ENCODE data around the gene WNT5A. TPM values are rescaled to one million over a fixed set of nuclear protein-coding genes. Genes with fewer than 3 reads are reported as not detected.

WNT5A gene
- total RNA-seq, 4 donors from 2014 or later: 8.7 to 16.1 (median 10.8) TPM

DNA sequence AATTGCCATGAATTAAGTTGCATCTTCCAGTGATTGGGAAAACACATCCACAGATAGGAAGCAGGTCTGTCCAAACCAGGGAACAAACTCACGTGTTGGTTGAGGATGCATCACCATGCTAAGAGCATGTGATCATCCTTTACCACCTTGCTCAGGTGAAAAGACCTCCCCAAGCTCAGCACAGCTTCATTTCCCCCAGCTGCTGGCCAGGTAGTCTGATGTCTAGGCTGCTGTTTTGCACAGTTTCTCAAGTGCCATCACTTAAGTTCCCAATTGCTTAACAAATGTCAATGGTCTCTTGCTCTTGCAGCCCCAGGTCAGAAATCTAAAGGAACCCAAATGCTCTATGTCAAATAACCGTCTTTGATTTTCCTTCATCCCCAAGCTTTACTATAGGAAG, 34.2 kb downstream of the WNT5A start:
- no peak overlapping the region for H3K4me3 ChIP-seq (ENCODE audit: low read depth, poor library complexity, severe bottlenecking)
- WGBS, 2 donors: 71 to 81% methylated on average over 2 of the region's 2 CpGs
- intact Hi-C loops (cut with DNase I; ENCODE audit: low total_unique reads): no loop called here
- no peak for DNase-seq (ENCODE audit: low spot score in 2 of 2)
- TF ChIP-seq, protein P1, sequence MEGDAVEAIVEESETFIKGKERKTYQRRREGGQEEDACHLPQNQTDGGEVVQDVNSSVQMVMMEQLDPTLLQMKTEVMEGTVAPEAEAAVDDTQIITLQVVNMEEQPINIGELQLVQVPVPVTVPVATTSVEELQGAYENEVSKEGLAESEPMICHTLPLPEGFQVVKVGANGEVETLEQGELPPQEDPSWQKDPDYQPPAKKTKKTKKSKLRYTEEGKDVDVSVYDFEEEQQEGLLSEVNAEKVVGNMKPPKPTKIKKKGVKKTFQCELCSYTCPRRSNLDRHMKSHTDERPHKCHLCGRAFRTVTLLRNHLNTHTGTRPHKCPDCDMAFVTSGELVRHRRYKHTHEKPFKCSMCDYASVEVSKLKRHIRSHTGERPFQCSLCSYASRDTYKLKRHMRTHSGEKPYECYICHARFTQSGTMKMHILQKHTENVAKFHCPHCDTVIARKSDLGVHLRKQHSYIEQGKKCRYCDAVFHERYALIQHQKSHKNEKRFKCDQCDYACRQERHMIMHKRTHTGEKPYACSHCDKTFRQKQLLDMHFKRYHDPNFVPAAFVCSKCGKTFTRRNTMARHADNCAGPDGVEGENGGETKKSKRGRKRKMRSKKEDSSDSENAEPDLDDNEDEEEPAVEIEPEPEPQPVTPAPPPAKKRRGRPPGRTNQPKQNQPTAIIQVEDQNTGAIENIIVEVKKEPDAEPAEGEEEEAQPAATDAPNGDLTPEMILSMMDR (IDR thresholded peaks at IDR 0.05): no peak
- TF ChIP-seq POLR2A (IDR thresholded peaks at IDR 0.05): no peak

- TF ChIP-seq, protein P1 (IDR thresholded peaks at IDR 0.05): no peak
- TF ChIP-seq POLR2A (IDR thresholded peaks at IDR 0.05): no peak
- no peak overlapping the region for H3K4me3 ChIP-seq (ENCODE audit: low read depth, poor library complexity, severe bottlenecking)
- 76 to 84% methylated on average over 1 of the region's 1 CpG for WGBS, 2 donors
- DNase-seq (ENCODE audit: low spot score in 2 of 2): no peak
- intact Hi-C loops (cut with DNase I; ENCODE audit: low total_unique reads): no loop called here
Measured at GRCh38 chr3:55449527-55449926, 37.6 kb downstream of the WNT5A start.

DNA sequence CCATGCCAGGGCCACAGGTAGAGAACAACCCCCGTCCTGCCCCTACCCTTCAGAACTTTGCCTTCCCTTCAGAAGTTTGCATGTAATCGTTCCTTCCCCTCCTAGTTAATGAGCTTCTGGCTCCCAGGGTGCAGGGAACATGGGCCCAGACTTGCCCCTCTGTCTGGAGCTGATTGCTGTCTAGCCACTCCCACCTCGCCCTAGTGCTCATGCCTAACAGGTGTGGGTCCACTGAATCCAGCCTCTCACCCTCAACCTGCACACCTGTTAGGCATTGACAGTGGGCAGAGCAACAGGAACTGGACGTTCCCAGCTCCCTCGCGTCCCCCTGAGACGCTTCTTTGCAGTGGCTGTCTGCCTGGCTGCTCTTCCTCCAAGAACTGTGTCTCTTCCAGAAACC, 40.3 kb downstream of the WNT5A start:
- no peak for DNase-seq (ENCODE audit: low spot score in 2 of 2)
- TF ChIP-seq POLR2A (IDR thresholded peaks at IDR 0.05): no peak
- TF ChIP-seq, protein P1 (IDR thresholded peaks at IDR 0.05): no peak
- WGBS, 2 donors: 33 to 46% methylated on average over 7 of the region's 7 CpGs
- intact Hi-C loops (cut with DNase I; ENCODE audit: low total_unique reads): no loop called here
- no peak overlapping the region for H3K4me3 ChIP-seq (ENCODE audit: low read depth, poor library complexity, severe bottlenecking)

- DNase-seq (ENCODE audit: low spot score in 2 of 2): no peak
Measured at GRCh38 chr3:55445551-55445950, 41.6 kb downstream of the WNT5A start.

DNA sequence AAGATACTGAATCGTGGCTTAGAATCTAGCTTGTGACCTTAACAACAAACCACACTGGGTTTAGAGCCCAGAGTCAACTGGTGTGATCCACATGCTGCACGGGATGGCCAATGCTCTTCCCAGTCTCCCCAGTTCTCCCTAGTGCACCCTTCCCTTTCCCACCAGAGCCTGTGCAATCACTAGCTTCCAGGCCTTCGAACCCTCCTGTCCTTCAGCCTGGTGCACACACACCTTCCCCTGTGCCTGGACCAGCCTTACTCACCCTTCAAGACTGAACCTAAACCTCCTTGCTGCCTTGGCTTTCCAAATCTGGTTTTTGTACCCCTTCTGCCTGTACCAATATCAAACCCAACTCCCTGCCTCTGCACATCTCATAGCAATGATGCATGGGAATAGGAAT, 43.8 kb downstream of the WNT5A start:
- TF ChIP-seq, protein P1 (IDR thresholded peaks at IDR 0.05): no peak
- no peak for TF ChIP-seq POLR2A (IDR thresholded peaks at IDR 0.05)
- intact Hi-C loops (cut with DNase I; ENCODE audit: low total_unique reads): no loop called here
- H3K4me3 ChIP-seq (ENCODE audit: low read depth, poor library complexity, severe bottlenecking): no peak overlapping the region
- DNase-seq (ENCODE audit: low spot score in 2 of 2): no peak
- WGBS, 2 donors: 83 to 97% methylated on average over 3 of the region's 3 CpGs

More at GRCh38 chr3:55445551-55445950, 41.6 kb downstream of the WNT5A start:
- intact Hi-C loops (cut with DNase I; ENCODE audit: low total_unique reads): no loop called here
- no peak overlapping the region for H3K4me3 ChIP-seq (ENCODE audit: low read depth, poor library complexity, severe bottlenecking)
- TF ChIP-seq, protein P1 (IDR thresholded peaks at IDR 0.05): no peak
- no peak for TF ChIP-seq POLR2A (IDR thresholded peaks at IDR 0.05)
- WGBS, 2 donors: 71 to 92% methylated on average over 6 of the region's 6 CpGs

DNA sequence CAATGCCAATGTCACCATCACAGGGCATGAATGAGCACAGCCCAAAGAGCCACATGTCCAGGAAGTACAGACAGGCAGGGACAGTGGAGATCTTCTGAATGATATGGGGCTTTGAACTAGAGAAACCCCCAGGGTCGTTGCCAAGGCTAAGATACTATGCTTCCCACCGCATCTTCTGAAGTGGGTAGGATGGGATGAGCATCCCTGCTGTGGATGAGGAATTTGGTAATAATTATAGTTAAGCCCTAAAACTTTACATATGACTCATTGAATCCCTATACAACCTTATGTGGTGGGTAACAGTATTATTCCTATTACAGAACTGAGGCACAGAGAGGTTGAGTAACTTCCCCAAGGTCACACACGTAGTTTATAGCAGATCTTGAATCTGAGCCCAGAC, 44.2 kb downstream of the WNT5A start:
- DNase-seq (ENCODE audit: low spot score in 2 of 2): no peak
- TF ChIP-seq, protein P1 (IDR thresholded peaks at IDR 0.05): no peak
- TF ChIP-seq POLR2A (IDR thresholded peaks at IDR 0.05): no peak
- no peak overlapping the region for H3K4me3 ChIP-seq (ENCODE audit: low read depth, poor library complexity, severe bottlenecking)
- 72 to 77% methylated on average over 3 of the region's 3 CpGs for WGBS, 2 donors
- intact Hi-C loops (cut with DNase I; ENCODE audit: low total_unique reads): no loop called here

All from lower leg skin (tissue), 4 donors.